ENCODE results near the gene NECAB2.

- TF ChIP-seq CBX2 (IDR thresholded peaks at IDR 0.05; ENCODE audit: borderline replicate concordance, low read depth), result no peak
- TF ChIP-seq RCOR1 (IDR thresholded peaks at IDR 0.05; ENCODE audit: low read depth, low read length), result no peak
- TF ChIP-seq MAFK (IDR thresholded peaks at IDR 0.05; ENCODE audit: partially characterized antibody), result no peak
- TF ChIP-seq, protein P1, sequence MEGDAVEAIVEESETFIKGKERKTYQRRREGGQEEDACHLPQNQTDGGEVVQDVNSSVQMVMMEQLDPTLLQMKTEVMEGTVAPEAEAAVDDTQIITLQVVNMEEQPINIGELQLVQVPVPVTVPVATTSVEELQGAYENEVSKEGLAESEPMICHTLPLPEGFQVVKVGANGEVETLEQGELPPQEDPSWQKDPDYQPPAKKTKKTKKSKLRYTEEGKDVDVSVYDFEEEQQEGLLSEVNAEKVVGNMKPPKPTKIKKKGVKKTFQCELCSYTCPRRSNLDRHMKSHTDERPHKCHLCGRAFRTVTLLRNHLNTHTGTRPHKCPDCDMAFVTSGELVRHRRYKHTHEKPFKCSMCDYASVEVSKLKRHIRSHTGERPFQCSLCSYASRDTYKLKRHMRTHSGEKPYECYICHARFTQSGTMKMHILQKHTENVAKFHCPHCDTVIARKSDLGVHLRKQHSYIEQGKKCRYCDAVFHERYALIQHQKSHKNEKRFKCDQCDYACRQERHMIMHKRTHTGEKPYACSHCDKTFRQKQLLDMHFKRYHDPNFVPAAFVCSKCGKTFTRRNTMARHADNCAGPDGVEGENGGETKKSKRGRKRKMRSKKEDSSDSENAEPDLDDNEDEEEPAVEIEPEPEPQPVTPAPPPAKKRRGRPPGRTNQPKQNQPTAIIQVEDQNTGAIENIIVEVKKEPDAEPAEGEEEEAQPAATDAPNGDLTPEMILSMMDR (IDR thresholded peaks at IDR 0.05), result no peak
- TF ChIP-seq POLR2A (IDR thresholded peaks at IDR 0.05; ENCODE audit: low read length), result no peak
Observed at GRCh38 chr16:83968306-83968851, 335 bp downstream of the NECAB2 start.

Measured in A549 (cell line).